HG02571 (cell line): Measurements from ENCODE around the gene RAB6A.

Experiments
- ATAC-seq: cut with Tn5 transposase; IDR thresholded peaks from one replicate; pipeline ENCODE4 v1.9.1; 2021; ENCODE audit warnings: mild to moderate bottlenecking, moderate library complexity; ENCODE audit not compliant: unreplicated experiment

RAB6A gene

DNA sequence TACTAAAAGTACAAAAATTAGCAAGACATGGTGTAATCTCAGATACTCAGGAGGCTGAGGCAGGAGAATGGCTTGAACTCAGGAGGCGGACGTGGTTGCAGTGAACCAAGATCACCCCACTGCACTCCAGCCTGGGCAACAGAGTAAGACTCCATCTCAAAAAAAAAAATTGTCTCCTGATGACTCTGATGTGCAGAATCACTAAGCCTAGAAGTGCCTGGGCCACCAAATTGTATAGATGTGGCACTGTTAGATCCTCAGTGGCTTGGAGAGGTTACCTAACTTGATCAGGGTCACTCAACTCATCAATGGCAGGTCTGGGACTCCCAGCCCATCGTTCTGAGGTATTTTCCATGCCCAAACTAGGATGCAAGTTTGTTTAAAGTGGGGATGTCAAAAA lies 103.9 kb downstream of the RAB6A start:
- no peak for ATAC-seq

DNA sequence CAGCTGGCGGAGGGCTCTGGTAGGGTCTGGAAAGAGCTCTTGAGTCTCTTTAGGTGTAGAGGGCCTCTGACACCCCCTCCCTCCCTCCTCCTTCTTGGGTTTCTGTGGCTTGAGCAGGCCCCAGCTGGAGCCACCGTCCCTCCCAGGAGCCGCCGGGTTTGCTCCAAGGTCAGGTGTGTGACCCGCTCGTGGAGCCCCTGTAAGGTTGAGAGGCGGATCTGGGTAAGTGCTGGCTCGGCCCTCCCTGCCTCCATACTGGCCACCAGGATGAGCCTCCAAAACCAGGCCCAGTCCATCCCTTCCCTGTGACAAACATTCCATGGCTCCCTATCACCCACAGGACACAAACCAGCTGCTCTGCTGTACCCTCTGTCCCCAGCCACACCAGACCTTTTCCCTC lies 105.2 kb downstream of the RAB6A start:
- no peak for ATAC-seq

DNA sequence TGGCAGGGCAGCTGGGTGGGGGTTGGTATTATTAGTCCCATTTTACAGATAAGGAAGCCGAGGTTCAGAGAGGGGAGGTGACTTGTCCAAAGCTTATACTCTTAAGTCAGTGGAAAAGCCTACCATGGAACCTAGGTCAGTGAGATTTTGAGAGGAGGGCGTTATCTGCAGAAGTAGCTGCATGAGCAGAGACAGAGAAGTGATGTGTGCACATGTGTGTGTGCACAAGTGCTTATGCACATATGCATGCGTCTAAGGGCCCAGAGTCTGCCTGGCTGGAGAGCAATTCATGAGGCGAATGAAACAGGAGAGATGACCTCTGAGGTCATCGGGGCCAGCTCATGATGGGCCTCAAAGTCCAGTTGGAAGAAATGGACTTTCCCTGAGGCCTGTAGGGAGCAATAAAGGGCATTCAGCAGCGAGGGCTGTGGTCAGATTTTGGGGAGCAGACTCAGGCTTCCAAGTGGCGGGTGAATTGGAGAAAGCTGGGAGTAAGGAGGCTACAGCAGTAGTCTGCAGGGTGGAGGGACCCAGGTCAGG lies 106.3 kb downstream of the RAB6A start:
- ATAC-seq, result no peak

DNA sequence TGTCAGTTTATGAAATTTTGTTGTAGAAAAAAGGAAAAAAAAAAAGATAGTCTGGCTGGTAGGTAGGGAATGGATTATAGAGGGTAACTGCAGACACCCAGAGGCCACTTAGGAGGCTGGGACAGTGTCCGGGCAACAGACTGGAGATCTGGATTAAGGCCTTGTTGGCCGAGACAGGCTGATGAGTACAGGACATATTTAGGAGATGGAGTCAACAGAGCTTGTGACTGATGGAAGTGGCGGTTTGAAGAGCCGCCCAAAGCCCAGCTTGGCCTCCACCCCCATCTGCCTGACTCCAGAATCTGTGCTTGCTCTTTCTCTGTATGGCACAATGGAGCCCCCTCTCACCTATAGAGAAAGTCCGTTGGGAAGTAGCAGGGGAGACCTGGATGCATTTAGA lies 106.9 kb downstream of the RAB6A start:
- no peak for ATAC-seq

DNA sequence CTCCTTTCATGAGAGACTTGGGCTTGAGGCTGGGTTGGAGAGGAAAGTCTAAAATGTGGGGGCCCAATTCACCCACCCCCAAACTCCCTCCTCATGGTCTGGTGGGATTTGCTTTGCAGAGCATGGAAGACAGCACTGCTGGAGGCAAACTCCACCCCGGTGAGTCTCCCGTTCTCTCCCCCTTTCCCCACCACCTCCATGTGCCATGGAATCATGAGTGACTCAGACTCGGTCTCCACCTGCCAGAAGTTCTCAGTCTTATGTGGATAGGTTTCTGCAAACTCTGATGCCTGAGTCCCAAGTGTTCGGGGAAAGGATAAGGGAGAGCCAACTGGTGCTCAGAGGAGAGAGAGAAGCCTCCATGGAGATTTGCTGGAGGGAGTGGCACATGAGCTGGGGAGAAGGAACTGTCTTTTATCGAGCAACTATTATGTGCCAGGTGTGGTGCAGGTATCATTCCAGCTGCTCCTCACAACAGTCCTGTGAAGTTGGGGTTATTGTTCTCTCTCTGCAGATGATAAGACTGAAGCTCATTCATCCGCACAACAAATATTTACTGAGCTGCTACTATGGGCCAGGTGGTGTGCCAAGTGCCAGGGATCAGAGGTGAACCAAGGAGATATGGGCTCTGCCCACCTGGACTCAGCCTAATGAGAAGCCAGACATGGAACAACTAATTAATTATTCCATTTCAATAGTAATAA lies 107.9 kb downstream of the RAB6A start:
- no peak for ATAC-seq

DNA sequence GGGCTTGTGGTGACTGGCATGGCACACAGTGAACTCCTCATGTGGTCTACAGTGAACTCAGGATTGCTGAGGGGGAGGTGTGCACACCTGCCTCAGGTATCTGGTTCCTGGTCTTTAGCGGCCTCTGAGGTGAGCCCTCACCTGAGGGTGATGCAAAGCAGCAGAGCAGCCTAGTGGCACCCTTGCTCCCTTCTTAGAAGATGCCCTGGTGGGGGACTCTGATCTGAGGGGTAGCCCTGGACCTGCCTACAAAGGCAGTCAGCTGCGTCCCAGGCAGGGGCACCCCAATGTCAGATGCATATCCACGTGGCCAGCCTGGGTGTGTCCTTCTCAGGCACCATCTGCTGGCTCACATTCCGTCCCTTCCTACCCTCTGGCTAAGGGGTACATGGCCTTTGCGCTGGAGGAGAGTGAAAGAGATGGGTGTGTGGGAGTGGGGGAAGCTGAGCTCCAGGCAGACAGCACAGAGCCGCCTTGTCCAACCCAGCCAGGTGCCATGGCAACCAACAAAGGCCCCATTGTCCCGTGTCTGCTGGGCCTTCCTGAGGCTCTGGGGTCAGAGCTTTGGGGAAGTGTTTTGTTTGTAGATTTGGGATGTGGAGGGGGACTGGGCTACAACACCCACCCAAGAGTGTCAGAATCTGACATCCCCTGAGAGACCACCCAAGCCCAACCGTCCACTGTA lies 108.7 kb downstream of the RAB6A start:
- ATAC-seq, result no peak

DNA sequence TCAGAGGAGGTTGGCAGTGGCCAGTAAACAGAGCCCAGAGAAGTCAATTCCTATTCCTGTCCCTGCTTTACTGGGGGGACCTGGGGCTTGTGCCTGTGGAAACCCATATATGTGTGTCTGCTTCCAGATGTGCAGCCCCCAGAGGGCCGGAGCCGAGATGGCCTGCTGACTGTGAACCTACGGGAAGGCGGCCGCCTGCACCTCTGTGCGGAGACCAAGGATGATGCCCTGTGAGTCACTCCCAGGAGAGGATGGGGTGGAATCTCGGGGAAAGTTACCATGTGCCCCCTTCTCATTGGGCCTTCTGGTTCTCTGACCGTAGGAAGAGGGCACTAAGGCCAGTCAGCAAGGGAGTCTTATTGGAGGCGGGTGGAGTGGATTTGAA lies 109.2 kb downstream of the RAB6A start:
- ATAC-seq, result no peak

DNA sequence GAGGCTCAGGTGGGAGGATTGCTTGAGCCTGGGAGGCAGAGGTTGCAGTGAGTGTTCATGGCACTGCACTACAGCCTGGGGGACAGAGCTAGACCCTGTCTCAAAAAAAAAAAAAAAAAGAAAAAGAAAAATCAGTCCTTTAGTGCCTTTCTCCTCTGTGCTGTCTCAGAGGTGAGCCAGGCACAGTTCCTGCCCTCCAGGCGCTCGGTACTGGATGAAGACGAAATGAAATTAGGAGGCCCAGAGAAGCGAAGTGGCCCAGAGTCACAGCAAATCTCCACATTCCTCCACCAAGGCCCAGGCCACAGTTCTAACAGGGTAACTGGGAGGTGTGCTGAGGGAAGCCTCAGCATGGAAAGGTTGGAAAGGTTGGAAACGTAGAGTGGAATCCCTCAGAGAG lies 109.6 kb downstream of the RAB6A start:
- ATAC-seq, result no peak

DNA sequence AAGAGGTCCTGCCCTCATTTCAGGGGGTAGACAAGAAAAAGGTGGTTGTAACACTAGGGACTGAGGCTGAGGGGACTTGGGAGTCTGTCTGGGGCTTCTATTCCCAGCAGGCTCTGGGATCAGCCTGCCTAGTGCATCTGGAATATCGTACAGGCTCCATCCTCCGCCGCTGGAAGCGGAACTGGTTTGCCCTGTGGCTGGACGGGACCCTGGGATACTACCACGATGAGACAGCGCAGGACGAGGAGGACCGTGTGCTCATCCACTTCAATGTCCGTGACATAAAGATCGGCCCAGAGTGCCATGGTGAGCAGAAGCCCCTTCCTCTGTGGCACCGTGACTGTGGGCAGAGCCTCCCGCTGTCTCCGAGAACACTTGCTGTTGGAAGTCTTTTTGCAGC lies 110.5 kb downstream of the RAB6A start:
- no peak for ATAC-seq

DNA sequence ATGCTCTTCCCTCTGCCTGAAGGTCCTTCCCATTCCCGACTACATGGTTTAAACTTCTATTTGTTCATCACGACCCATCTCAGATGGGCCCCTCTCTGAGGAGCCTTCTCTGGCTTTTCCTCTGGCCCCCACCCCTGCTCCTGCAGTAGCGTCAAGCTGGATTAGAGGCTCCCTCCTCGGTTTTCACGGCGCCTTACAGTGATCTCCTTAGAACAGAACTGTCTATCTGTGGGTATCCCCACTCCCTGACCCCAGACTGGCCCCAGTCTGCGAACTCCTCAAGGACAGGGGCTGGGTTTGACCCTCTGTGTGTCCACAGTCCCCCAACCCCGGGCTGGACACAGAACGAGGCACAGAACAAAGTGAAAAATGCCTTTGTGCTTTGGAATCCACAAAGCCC lies 111.7 kb downstream of the RAB6A start:
- no peak for ATAC-seq

DNA sequence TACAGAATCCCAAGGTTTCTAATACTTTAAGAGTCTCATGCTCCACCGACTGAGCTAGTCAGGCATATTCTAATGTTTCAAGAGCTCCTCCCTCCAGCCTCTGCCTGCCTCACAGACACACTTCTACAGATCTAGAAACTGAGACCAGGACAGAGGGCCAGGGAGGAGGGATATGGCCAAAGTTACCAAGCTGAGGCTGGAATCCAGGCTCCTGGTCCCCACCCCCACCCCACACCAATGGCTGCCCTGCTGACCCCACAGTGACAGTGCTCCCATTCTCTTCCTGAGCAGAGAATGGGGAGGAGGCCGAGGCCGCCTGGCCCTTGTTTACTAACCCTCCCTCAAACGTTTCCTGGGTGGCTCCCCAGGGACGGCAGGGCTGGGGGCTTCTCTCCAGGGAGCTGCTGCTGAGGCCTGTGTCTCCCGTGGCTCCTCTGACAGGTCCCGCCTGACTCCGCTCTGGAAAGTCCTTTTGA lies 112.3 kb downstream of the RAB6A start:
- ATAC-seq, result no peak

DNA sequence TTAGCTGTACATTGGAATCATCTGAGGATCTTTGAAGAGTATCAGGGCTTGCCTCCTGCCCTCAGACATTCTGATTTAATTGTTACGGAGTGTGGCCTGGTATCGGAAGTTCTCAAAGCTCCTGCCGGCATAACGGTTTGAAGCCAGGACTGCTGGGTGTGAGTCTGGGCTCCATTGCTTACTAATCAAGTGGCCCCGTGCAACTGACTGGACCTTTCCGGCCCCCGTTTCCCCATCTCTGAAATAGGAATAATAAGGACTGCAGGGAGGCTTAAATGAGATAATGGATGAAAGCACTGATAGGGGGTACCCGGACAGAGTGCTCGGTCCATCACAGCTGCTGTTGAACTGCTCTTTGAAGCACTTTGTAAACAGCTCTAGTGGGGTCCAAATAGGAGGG lies 112.8 kb downstream of the RAB6A start:
- no peak for ATAC-seq

DNA sequence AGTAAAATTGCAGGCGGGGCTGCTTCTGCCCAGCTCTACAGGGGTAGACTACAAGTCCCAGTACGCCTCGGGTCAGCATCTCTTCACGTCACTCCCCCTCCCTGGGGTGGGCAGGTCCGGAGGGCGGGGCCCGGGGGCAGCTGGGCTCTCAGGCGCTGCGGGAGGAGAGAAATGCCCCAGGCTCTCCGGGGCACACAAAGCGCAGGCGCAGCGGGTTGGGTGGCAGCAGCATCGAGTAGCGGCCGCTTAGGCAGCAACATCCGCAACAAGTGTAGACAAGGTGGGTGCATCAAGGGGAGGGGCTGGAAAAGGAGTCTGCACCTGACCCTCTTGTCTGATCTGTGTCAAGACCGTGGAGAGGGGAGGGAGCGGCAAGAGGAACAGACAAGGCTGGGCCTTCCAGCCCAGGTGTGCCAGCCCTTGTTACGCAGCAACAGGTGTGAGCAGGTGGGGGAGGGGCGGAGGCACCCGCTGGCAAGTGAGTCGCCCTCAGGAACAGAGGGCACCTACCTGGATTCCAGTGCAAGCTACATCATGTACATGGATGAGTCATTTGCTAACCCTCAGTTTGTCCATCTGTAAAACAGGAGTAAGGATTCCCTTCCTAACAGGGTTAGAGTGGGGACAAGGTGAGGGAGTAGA lies 113.3 kb downstream of the RAB6A start:
- peak; percentile 84 for ATAC-seq

DNA sequence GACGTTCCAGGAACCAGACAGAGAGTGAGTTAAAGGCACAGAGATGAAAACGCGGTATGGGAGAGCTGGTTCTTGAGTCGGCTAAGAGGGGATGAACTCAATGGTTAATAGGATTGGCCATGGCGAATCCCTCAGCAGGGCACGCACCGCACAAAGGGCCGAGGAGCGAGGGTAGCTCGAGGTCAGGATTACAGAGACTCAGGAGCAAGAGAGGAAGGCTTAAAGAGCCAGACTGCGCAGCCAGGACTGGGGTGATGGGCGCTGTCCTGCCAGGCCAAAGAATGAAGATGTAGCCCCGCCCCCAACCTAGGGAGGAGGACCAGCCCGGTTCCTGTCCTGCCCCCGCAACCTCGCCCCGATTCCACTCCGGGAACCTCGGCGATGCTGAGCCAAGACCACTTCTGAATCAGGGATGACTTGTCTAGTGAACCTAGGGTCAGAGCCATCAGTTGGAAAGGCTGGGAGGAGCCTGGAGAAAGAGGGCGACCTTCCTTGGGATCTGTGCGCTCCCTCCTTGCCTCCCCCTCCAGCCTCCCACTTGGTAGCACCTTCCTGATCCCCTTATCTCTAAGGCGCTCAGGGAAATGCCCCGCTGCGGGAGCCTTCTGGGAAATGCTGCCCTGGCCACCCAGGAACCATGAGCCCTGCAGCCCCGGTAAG lies 114.8 kb downstream of the RAB6A start, which contains the start of gene PLEKHB1:
PLEKHB1 (plus strand) TSS at position 610 of the 660 bp plus-strand sequence; CDS start at position 638, 28 bp downstream.
- ATAC-seq, result no peak

DNA sequence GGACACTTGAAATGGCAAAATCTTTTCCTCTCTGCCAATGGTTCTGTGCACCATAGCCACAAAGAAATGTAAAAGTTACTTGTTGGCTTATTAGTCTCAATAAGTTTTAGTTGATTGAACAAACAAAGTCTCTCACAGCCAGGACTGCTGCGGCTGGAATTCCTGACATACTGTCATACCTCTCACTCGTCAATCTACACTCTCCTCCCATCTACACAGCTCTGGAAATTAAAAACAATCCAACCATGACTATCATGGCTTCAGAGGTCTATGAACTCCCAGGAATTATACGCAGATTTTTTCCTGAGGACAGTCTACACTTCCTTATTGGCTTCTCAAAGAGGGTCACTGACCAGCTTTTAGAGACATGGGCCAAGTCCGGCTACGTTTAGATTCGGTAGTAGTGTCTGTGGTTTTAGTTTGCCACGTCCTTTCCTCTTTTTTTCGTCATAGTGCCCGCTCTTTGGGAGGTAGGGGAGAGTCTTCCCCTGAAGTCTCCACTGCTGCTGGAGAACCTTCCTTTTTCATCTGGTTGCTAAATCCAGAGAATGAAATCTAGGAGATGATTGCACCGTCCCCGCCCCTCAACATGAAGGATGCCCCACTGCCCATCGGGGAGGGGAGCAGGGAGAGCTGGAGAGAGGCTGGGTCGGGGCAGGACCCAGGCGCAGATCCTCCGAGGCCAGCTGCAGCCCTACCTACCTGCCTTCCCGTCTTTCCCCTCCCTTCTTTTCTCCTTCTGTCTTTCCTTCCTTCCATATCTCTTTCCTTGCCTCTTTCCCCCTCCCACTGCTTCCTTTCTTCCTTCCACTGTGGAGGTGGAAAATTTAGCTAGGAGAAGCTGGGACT lies 115.5 kb downstream of the RAB6A start:
- no peak for ATAC-seq

DNA sequence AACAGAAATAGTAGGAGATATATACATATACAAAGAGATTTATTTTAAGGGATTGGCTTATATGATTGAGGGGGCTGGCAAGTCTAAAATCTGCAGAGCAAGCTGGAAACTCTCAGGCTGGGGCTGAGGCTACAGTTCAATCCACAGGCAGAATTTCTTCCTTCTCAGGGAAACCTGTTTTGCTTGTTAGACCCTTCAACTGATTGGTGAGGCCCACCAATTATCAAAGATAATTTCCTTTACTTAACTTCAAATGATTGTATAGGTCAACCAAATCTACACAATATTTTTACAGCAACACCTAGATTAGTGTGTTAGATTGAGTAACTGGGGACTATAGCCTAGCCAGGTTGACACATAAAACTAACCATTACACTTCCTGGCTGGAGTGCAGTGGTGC lies 119.2 kb downstream of the RAB6A start:
- ATAC-seq, result no peak

DNA sequence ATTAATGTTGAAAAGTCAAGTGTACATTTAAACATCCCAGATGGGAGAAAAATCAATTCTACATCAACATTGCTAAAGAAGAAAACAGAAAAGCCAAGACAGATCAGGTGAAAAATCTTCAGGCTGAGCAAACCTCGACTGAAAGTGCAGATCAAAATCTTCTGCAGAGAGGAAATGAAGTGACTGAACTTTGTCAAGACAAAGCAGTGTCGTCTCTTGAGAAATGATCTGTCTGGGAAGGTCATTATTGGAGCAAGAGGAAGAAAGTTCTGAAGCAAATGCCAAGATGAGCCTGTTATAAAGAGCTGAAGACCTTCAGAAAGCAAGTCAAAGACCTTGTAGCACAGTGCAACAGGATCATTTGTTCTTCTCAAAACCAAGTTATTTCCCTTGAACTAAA lies 120.3 kb downstream of the RAB6A start:
- ATAC-seq, result no peak

DNA sequence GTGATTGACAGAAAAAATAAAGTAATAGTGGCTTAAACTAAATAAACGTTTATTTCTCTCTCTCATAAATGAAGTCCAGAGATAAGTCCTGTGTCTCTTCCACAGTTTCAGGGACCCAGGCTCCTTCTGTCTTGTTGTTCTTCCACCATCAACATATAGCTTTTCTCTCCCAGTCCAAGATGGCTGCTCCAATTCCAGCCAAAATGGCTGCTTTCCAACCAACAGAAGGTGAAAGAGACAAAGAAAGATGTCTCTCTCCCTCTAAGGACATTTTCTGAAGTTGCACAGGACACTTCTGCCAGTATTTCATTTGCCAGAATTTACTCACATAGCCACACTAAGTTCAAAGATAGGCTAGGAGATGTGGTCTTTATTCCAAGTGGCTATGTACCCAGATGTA lies 123.9 kb downstream of the RAB6A start:
- no peak for ATAC-seq

DNA sequence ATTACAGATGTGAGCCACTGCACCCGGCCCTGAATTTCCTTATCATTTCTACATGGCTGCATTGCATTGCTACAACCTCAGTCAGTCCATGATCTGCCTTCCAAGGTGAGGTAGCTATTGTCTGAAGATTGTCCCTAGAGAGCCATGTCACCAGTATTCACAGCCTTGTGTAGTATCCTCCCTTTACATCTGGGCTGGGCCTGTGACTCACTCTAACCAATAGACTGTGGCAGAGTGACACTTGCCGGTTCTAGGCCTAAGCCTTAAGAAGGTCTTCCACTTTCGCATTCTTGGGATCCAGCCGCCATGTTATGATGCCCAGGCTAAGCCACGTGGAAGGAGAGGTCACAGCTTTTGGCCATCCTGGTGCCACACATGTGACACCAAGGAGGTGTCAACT lies 124.6 kb downstream of the RAB6A start:
- no peak for ATAC-seq

DNA sequence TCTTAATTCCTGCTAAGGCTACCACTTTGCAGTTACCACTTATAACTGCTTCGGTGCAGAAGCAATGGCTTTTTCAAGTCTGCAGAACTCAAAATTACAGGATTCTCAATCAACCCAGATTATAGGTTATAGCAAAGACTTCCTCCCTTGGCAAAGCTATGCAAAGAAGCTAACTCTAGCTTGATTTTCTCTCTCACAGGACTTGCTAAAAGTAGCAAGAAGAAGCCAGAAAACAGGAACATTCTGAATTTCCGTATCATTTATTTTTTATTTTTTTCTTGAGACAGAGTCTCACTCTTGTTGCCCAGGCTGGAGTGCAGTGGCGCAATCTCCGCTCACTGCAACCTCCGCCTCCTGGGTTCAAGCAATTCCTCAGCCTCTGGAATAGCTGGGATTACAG lies 125.2 kb downstream of the RAB6A start:
- ATAC-seq, result no peak
